GM12874 (cell line): ENCODE data around the gene TSPAN12.

Experiments
- TF ChIP-seq, protein P1 (sequence below): IDR thresholded peaks from 2 replicates; pipeline ENCODE4 v1.5.1; 2011; ENCODE audit warnings: low read depth, mild to moderate bottlenecking, control low read depth, low read length, moderate library complexity; ENCODE audit not compliant: insufficient read depth

The TSPAN12 gene

DNA sequence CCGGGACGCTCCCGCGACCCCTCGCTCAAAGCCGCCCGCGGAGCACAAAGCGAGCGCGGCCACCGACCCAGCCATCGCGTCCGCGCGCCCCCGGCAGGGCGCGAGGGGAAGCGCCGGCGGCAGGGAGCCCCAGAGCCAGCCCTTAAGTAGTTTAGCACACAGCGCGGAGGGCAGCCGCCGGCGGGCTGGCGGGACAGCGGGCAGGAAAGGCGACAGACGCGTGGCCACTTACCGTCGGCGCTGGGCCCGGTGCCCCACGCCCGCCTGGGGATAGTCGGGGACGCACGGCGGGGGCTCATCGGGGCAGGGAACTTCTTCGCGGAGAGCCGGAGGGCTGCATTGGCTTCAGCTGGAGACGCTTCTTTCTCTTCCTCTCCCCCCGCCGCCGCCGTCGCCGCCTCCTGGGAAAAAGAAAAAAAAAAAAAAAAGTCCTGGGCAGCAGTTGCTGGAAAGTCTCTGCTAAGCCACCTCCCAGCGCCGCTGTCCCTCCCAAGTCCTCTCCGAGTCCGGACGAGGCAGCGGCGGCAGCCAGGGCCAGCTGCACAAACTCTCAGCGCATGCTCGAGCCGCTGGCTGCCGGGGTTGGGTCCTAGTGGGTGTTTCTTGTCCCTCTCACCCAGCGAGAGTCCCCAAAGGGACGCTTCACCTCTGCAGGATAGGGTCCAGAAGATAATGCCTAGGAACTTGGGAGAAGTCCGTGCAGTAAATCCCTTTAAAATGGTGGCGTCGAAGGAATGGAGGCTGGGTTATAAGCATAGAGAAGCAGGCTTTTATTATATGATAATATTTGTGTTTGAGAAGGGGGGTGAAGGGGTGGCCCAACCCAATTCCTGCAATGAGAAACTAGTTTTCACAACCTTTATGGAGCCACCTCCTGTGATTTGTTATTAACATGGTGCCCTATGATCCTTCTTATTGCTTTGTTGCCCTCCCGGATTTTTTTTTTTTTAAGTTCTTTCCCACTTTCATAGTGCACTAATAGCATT lies at the start of gene TSPAN12:
Gene TSPAN12, minus strand, starts transcription at position 557 of the 986 bp plus-strand sequence. CDS start 1,381 bp downstream, outside the sequence.
- TF ChIP-seq, protein P1, sequence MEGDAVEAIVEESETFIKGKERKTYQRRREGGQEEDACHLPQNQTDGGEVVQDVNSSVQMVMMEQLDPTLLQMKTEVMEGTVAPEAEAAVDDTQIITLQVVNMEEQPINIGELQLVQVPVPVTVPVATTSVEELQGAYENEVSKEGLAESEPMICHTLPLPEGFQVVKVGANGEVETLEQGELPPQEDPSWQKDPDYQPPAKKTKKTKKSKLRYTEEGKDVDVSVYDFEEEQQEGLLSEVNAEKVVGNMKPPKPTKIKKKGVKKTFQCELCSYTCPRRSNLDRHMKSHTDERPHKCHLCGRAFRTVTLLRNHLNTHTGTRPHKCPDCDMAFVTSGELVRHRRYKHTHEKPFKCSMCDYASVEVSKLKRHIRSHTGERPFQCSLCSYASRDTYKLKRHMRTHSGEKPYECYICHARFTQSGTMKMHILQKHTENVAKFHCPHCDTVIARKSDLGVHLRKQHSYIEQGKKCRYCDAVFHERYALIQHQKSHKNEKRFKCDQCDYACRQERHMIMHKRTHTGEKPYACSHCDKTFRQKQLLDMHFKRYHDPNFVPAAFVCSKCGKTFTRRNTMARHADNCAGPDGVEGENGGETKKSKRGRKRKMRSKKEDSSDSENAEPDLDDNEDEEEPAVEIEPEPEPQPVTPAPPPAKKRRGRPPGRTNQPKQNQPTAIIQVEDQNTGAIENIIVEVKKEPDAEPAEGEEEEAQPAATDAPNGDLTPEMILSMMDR = peak; percentile 89

GRCh38 chr7:120898715-120899499 lies 41.0 kb upstream of the TSPAN12 start:
- TF ChIP-seq, protein P1 = no peak

- TF ChIP-seq, protein P1 = no peak
Measured at GRCh38 chr7:120877701-120878100, 19.8 kb upstream of the TSPAN12 start.

- TF ChIP-seq, protein P1 = no peak
Measured at GRCh38 chr7:120876922-120877321, 19.0 kb upstream of the TSPAN12 start.

DNA sequence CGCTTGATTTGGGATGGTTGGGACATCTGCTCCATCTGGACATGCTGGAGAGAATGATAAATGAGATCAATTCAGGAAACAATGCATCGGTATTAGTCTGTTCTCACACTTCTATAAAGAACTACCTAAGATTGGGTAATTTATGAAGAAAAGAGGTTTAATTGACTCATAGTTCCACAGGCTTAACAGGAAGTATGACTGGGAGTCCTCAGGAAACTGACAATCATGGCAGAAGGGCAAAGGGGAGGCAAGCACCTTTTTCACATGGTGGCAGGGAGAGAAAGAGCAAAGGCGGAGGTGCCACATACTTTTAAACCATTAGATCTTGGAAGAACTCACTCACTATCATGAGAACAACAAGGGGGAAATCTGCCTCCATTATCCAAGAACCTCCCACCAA lies 16.8 kb upstream of the TSPAN12 start:
- TF ChIP-seq, protein P1 = no peak

DNA sequence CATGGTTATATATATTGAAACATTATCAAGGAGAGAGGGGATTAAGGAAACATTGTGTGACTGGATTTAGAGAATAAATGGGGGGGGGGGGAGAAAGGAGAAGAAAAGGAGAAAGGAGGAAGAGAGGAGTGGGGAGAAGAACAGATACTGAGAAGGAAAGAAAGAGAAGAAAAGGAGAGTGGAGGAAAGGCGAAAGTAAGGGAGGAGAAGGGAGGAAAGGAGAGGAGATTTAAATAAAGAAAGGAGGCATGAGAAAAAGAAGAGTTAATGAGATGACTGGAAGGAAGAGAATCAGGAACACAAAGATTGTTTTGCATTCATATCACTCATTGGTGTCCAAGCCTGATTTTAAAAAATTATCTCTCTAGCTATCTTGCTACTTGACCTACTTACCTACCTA lies 16.1 kb upstream of the TSPAN12 start:
- TF ChIP-seq, protein P1 = no peak

GRCh38 chr7:120873401-120873800 lies 15.5 kb upstream of the TSPAN12 start:
- TF ChIP-seq, protein P1 = no peak
